MM.1S (cell line): Measurements from ENCODE around the gene PXN.

ENCODE experiments used
- DNase-seq: peaks from one replicate; pipeline ENCODE4 v3.0.0-alpha.2; 2015
- H2AFZ ChIP-seq: fragments of 300-600 bp; sonication (generic); 2 replicates; pipeline ENCODE4 v1.6.0; 2016; ENCODE audit warnings: antibody characterized with exemption, low read length
- H3F3A ChIP-seq: fragments of 300-600 bp; sonication (generic); 2 replicates; pipeline ENCODE4 v1.6.1; 2016; ENCODE audit warnings: mild to moderate bottlenecking, antibody characterized with exemption, low read length, moderate library complexity, mixed read lengths; ENCODE audit not compliant: insufficient read depth
- H3K27ac ChIP-seq: fragments of 300-600 bp; sonication (generic); 2 replicates; pipeline ENCODE4 v1.5.1; 2016; ENCODE audit warnings: mild to moderate bottlenecking, low read length
- H3K27me3 ChIP-seq: fragments of 300-600 bp; sonication (generic); replicated peaks from 2 replicates; pipeline ENCODE4 v1.6.0; 2016; ENCODE audit warnings: low read length; ENCODE audit not compliant: insufficient read depth
- H3K36me3 ChIP-seq: fragments of 300-600 bp; sonication (generic); replicated peaks from 2 replicates; pipeline ENCODE4 v1.6.1; 2016; ENCODE audit warnings: mild to moderate bottlenecking, low read length, mixed read lengths; ENCODE audit not compliant: insufficient read depth
- H3K4me1 ChIP-seq: fragments of 300-600 bp; sonication (generic); 2 replicates; pipeline ENCODE4 v1.6.1; 2016; ENCODE audit warnings: low read length, mixed read lengths
- H3K4me2 ChIP-seq: fragments of 300-600 bp; sonication (generic); 2 replicates; pipeline ENCODE4 v1.6.0; 2016; ENCODE audit warnings: low read depth, low read length
- H3K4me3 ChIP-seq: fragments of 300-600 bp; sonication (generic); 2 replicates; pipeline ENCODE4 v1.5.1; 2016; ENCODE audit warnings: low read length, mixed read lengths
- H3K79me2 ChIP-seq: fragments of 300-600 bp; sonication (generic); 2 replicates; pipeline ENCODE4 v1.6.1; 2016; ENCODE audit warnings: mixed run types, low read length, mixed read lengths
- H3K9ac ChIP-seq: fragments of 300-600 bp; sonication (generic); 2 replicates; pipeline ENCODE4 v1.6.1; 2016; ENCODE audit warnings: low read length, mixed read lengths
- H3K9me2 ChIP-seq: fragments of 300-600 bp; sonication (generic); replicated peaks from 2 replicates; pipeline ENCODE4 v1.6.1; 2016; ENCODE audit warnings: mild to moderate bottlenecking, low read length, mixed read lengths; ENCODE audit not compliant: insufficient read depth
- H3K9me3 ChIP-seq: fragments of 300-600 bp; sonication (generic); replicated peaks from 2 replicates; pipeline ENCODE4 v1.6.1; 2016; ENCODE audit warnings: mild to moderate bottlenecking, low read length, mixed read lengths; ENCODE audit not compliant: insufficient read depth
- H4K20me1 ChIP-seq: fragments of 300-600 bp; sonication (generic); 2 replicates; pipeline ENCODE4 v1.6.1; 2016; ENCODE audit warnings: mild to moderate bottlenecking, low read length, moderate library complexity, mixed read lengths; ENCODE audit not compliant: insufficient read depth
- EZH2 ChIP-seq: fragments of 300-600 bp; sonication (generic); optimal IDR thresholded peaks from 2 replicates; pipeline ENCODE3; 2017; ENCODE audit warnings: low read depth, mild to moderate bottlenecking, antibody characterized with exemption, low read length, mixed read lengths
- EZH2phosphoT487 ChIP-seq: fragments of 300-600 bp; sonication (generic); IDR thresholded peaks from 2 replicates; pipeline ENCODE4 v1.6.1; 2018; ENCODE audit warnings: antibody characterized with exemption, low read length
- TF ChIP-seq, protein P1 (sequence below): fragments of 300-600 bp; sonication (generic); IDR thresholded peaks from 2 replicates; pipeline ENCODE4 v1.5.1; 2016; ENCODE audit warnings: antibody characterized with exemption, low read length, mixed read lengths

Gene PXN

GRCh38 chr12:120261951-120262851 lies 3.3 kb downstream of the PXN start:
- Histone ChIP-seq H3K36me3 (no peaks in the 10 kb centered on the region), H3F3A (no peaks in the 10 kb centered on the region), H2AFZ (no peak overlapping the region), H3K9me3 (no peaks in the 10 kb centered on the region), H3K4me1 (no peaks in the 10 kb centered on the region), H3K27ac (no peak overlapping the region), H3K9me2 (no peaks in the 10 kb centered on the region), H3K4me3 (no peak overlapping the region), H3K79me2 (no peaks in the 10 kb centered on the region), H3K4me2 (no peak overlapping the region), H3K27me3 (no peaks in the 10 kb centered on the region), H3K9ac (no peak overlapping the region), H4K20me1 (no peaks in the 10 kb centered on the region)
- DNase-seq = no peak
- TF ChIP-seq, protein P1, sequence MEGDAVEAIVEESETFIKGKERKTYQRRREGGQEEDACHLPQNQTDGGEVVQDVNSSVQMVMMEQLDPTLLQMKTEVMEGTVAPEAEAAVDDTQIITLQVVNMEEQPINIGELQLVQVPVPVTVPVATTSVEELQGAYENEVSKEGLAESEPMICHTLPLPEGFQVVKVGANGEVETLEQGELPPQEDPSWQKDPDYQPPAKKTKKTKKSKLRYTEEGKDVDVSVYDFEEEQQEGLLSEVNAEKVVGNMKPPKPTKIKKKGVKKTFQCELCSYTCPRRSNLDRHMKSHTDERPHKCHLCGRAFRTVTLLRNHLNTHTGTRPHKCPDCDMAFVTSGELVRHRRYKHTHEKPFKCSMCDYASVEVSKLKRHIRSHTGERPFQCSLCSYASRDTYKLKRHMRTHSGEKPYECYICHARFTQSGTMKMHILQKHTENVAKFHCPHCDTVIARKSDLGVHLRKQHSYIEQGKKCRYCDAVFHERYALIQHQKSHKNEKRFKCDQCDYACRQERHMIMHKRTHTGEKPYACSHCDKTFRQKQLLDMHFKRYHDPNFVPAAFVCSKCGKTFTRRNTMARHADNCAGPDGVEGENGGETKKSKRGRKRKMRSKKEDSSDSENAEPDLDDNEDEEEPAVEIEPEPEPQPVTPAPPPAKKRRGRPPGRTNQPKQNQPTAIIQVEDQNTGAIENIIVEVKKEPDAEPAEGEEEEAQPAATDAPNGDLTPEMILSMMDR = no peak
- TF ChIP-seq EZH2 (no peak), EZH2phosphoT487 (no peak)

DNA sequence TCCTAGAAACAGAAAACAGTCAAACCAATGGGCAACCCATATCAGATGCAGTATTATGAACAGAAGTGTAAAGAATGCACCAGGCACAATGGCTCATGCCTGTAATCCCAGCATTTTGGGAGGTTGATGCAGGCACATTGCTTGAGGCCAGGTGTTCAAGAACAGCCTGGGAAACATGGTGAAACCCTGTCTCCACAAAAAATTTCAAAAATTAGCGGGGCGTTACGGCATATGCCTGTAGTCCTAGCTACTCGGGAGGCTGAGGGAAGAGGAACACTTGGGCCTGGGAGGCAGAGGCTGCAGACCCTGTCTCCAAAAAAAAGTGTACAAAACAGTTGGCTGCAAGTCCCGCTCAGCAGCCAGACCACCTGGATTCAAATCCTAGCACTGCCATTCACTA lies 4.9 kb downstream of the PXN start:
- Histone ChIP-seq H3K27me3 (no peaks in the 10 kb centered on the region), H3K4me3 (no peak overlapping the region), H3K4me1 (no peaks in the 10 kb centered on the region), H2AFZ (no peak overlapping the region), H3K4me2 (no peak overlapping the region), H3K9me3 (no peaks in the 10 kb centered on the region), H3K79me2 (no peaks in the 10 kb centered on the region), H3K36me3 (no peaks in the 10 kb centered on the region), H3F3A (no peaks in the 10 kb centered on the region), H3K9me2 (no peaks in the 10 kb centered on the region), H3K9ac (no peak overlapping the region), H3K27ac (no peak overlapping the region), H4K20me1 (no peaks in the 10 kb centered on the region)
- no peak for DNase-seq
- TF ChIP-seq EZH2phosphoT487 (no peak), EZH2 (no peak)
- TF ChIP-seq, protein P1 = no peak

DNA sequence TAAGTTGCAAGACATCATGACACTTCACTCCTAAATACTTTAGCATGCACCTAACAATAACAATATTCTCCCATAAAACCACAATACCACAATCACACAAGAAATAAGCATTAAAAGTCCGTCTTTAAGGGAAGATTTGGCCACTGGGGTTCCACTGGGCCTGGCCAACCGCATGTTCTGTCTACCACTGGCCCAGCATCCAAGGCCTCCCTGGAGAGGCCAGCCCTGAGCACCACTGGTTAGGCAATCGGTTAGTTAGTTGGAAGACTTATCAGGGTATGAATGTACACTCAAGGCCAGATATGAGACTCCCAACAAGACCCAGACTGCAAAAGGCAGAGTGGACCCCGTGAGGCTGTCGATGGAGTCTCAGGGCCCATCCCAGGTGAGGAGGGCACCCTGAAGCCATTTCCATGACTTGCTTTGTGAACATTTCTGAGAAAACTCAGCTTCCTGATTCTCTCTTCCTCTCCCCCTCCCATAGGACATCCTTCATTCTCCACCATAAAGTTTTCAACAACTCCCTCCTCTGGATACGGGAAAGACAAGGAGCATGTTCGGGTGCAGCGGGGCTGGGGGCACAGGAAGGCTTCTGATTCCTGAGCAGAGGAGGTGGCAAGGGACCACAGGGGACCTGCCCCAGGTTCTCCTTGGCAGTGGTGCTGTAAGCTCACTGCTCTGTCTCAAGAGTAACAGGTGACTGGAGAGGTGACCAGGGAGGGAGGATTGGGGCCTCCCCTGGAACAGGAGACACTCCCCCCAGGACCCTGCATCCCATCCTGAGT lies 5.9 kb downstream of the PXN start:
- H3K4me1 ChIP-seq = no peaks in the 10 kb centered on the region
- TF ChIP-seq EZH2phosphoT487 (no peak), EZH2 (no peak)
- TF ChIP-seq, protein P1 = no peak
- no peak overlapping the region for H3K9ac ChIP-seq
- H3K79me2 ChIP-seq = no peaks in the 10 kb centered on the region
- H3K4me2 ChIP-seq = no peak overlapping the region
- no peaks in the 10 kb centered on the region for H3K27me3 ChIP-seq
- no peaks in the 10 kb centered on the region for H4K20me1 ChIP-seq
- H3K4me3 ChIP-seq = no peak overlapping the region
- DNase-seq = no peak
- H3K9me2 ChIP-seq = no peaks in the 10 kb centered on the region
- no peak overlapping the region for H3K27ac ChIP-seq
- no peaks in the 10 kb centered on the region for H3F3A ChIP-seq
- H2AFZ ChIP-seq = no peak overlapping the region
- no peaks in the 10 kb centered on the region for H3K36me3 ChIP-seq
- H3K9me3 ChIP-seq = no peaks in the 10 kb centered on the region
